ENCODE measurements around the gene PTGR3.

- no peak for TF ChIP-seq CTCF (IDR thresholded peaks at IDR 0.05; ENCODE audit: poor library complexity)
- no peak for TF ChIP-seq EZH2 (IDR thresholded peaks at IDR 0.05; ENCODE audit: borderline replicate concordance)
- TF ChIP-seq EZH2phosphoT487 (IDR thresholded peaks at IDR 0.05; ENCODE audit: low read depth, severe bottlenecking, unreplicated experiment): no peak
Measured at GRCh38 chr18:75176849-75177248, 32.1 kb downstream of the PTGR3 start.

All from hepatocyte (in vitro differentiated cells).